Activated CD4-positive, alpha-beta T cell treated with anti-CD3 and anti-CD28 coated beads, Interleukin-2, amount 50 U/mL, for 24 hours (primary cell): ENCODE data around the gene ARHGAP23.

Experiments
- DNase-seq, 2 donors: peaks; one replicate each; pipeline ENCODE4 v3.0.0-alpha.2; 2020; ENCODE audit warnings: low read depth in 1 of 2, low spot score in 1 of 2

The ARHGAP23 gene

DNA sequence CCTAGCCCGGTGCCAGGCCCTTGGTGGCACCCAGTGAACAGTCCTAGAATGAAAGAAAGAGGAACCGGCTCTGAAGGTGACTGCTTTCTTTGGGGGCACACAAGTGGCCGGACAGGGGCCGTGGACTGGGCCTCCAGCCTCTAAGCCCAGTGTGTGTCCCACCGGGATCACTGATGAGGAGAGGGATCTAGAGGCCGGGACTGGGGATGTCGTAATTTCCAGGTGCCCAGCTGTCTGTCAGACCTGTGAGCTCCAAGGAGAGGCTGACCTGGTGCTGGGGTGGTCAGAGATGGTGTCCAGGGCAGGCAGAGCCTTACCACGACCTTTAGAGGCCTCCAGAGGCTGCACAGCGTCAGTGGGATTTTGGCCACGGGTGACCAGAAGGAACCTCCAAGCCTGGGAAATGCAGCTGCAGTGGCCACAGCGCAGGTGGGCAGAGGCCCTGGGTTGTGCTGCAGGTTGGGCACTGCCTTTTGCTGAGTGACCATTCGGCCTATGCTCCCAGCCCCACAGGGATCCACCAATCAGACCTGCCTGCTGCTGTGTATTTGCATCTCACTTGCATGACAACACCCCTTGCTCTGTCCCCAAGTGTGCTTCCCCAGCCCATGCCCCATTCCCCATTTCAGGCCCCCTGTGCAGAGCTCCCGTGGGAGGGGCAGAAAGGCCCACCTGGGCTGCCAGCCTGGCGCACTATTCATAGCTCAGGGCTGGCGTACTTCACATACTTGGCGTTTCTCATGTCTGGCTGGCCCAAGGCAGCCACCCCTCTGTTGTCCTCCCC, 12.5 kb downstream of the ARHGAP23 start:
- no peak for DNase-seq

DNA sequence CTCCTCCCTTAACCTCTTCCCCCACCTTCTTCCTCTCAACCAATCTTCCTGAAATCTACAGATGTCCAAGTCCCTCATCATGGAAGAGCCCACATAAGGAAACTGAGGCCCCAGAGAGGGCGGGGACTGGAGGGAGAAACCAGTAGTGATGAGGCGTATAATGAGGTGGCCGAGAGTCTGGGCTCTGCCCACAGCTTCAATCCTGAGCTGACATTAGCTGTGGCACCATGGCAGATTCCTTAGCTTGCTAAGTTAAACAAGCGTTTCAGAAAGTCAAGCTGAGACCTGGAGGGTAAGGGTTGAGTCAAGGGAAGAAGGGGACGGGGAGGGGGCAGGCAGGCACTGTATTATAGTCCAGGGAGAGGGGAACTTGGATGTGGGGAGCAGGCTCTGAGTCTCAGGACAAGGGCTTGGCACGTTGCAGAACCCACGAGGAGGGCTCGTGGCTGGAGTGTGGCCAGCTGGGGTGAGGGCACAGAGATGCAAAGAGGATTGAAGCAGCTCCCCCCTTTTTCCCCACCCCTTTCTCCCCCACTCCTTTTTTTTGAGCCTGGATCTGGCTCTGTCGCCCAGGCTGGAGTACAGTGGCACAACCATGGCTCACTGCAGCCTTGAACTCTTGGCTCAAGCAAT, 13.3 kb downstream of the ARHGAP23 start:
- no peak for DNase-seq

DNA sequence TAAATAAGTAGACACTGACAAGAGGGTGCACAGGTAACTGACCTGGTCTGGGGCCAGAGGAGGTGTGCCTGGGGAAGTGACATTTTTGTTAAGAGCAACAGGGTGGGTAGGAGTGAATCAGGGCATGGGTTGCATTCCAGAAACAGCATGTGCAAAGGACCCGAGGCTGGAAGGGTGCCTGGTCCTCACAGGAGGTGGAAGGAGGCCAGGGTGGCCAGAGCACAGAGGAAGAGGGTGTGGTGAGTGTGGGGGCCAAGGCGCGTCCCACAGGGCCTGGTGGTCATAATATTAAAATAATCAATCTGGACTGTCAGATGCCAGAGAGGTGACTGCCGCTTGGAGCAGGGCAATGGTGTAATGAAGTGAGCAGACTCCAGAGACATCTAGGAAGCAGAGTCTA, 14.3 kb downstream of the ARHGAP23 start:
- DNase-seq = no peak

DNA sequence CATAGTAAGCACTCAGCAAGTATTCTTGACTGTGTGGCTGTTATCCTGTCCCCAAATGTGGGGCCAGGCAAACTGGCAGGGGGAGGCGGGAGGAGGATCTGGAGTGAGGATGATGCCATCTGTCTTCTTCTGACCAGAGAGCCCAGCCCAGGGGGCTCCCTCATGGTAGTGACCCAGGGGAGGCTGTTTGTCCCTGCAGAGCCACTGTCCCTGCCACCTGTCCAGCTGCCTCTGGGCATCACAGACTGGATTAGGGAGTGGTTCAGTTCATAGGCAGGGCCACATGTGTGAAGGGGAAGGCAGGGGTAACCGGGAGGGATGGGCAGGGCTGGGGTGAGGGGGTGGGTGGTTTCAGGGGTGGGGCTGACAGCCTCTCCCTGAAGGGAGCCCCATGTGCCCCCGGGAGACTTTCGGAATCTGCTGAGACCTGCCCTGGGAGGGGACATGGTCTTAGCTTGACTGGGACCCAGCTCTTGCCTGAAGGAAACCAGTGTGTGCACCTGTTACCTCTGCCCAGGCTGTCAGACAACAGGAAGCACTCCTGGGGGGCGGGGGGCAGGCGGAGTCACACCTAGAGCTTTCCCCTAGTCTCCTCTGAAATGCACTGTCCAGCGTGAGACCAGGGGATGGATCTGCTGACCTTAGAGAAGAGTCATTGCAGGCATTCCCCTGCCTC, 15.2 kb downstream of the ARHGAP23 start:
- DNase-seq = no peak

DNA sequence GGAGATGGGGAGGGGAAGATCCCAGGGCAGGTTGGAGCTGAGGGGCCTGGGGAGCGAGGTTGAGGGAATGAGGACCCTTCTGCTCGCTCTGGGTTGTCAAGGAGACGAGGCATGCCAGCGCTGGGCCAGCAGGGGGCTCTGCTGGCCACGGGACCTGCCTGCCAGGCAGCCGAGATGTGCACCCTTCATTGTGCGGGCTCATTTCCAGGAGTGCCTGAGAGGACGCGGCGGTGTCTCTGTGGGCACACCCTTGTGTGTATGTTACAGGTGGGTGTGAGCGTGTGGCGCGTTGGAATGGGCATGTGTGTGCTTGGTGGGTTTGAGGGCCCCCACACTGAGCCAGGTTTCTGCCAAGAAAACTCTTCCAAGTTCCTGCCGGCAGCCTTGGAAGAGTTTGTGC, 15.9 kb downstream of the ARHGAP23 start:
- DNase-seq = peak; percentile 20 to 37

DNA sequence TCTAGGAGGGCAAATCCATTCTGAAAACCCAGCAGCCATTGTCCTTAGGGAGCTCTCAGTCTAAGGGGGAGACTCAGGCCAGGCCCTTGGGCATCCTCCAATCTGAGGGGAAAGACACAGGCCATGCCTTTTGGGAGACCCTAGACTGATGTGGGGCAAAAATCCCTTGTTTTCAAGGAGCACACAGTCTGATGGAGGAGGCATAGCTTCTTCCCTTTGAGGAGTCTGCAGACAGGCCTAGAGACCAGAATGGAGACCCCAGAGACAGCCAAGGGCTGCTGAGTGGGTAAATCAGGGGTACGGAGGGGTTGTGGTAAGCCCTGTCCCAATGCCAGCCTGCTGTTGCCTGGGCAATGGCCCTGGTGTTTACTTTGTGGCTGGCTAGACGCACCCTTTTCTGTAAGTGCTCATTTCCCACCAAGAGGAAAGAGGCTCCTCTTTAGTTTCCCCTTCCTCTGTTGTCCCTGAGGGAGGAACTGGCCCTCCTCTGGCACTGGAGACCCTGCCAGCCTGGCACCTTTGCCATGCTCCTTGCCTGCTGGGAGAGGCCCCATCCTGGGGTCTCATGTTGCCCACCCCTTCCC, 19.3 kb downstream of the ARHGAP23 start:
- DNase-seq = no peak

DNA sequence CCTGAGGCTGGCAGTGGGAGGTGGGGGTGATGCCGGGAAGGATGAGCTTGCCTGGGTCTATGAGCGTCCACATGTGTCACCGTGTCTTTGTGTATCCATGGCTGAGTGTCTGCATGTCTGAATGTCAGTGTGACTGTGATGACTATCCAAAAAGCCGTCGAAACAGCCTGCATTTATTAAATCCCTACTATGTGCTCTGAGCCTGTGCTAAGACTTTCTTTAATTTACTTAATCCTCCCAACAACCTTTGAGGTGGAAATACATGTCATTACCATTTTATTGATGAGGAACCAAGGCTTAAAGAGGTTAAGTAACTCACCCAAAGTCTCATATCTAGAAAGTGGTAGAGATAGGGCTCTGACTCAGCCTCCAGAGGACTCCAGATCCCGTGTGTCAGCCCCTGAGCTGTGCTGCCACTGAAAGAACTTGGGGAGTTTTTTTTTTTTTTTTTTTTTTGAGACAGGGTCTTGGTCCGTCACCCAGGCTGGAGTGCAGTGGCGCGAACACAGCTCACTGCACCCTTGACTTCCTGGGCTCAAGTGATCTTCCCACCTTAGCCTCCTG, 20.0 kb downstream of the ARHGAP23 start:
- no peak for DNase-seq

DNA sequence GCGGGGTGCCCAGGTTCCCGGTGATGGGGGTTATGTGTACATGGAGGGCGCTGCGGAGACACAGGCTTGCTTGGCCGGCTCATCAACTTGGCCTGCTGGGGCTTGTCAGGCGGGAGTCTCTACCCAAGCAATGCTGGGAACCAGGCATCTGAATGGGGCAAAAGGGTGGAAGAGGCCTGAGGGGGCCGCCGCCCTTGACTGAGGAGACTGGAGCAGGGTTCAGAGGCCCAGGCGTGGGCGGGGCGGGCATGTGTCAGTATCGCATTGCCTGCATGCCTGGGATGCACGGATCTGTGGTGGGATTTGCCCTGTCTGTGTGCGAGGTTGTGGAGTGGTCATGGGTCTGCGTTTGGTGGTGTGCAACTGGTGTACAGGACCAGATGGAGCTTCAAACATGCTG, 21.1 kb downstream of the ARHGAP23 start:
- DNase-seq = no peak

DNA sequence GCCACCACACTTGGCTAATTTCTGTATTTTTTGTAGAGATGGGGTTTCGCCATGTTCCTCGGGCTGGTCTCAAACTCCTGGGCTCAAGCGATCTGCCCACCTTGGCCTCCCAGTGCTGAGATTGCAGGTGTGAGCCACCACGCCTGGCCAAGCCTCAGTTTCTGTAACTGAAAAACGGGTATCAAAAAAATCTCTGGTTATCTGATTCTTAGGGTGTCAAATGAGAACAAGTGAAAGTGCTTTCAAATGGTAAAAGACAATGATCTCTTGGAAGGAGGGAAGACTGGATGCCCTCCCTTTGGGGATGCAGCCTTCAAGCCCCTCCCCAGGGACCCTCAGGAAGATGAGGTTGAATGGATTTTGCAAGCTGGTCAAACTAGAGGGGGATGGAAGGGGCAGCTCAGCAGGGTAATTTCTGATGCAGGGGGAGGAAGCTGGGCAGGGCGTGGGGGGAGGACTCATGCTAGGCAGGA, 22.3 kb downstream of the ARHGAP23 start:
- no peak for DNase-seq

DNA sequence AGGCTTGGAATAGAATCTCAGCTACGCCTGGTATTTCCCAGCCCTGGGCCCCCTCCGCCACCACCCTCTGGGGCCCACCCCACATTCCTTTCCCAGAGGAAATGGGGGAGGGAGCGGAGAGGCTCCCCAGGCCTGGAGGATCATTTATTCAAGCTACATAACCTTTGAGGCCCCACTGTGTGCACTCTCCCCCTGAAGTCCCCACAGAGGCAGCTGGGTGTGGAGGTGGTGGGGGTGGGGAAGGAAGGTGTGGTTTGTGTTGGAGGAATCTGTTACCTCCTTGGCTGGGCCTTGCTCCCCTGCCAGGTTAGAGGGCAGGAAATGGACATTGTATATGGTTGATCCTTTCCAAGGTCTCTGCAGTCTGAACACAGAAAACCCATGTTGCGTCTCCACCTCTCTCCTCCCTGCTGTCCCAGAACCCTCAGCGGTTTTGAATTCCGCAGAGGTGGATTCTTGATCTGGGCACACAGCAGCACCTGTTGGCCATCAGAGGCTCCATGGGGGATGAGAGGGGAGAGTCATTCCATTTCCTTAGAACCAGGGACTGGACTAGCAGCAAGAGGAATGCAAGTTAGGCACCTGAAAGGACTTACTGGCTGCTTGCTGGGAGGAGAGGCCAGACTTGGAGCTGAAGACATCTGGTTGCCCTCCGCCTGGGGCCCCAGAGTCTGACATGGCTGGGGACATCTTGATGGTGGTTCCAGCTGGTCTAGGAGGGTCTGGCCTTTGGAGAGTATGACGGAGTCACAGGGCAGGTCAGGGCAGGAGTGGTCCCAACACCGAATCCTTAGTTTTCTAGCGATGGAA, 23.0 kb downstream of the ARHGAP23 start:
- no peak for DNase-seq

DNA sequence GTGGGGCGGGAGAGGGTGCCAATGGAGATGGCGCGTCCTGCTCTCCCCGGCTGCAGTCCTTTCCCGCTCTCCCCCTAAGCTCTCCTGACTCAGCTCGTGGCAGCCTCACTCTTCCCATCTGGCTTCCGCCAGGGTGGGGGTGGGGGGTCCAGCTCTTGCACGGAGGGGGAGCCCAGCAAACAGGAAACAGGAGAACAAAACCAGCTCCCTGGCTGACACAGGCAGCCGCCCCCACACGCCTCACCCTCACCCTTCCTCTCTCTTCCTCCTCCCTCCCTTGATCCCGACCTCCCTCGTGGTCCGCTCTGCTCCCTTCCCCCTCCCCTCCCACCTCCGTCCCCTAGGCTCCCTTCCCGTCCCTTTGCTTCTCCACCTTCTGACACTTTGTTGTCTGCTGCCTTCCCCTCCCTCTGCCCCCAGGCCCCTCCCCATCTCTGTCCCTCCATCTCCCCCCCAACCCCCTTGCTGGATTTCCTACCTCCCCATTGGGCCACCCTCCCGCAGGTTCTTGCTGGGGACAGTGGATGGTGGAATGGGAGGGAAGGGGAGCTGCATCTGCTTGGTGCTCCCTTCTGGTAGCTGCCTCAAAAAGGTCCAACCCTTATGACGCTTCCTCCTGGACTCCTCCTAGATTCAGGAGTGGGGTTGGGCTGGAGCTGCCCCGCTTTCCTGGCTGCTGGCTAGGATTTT, 23.7 kb downstream of the ARHGAP23 start:
- DNase-seq = no peak

DNA sequence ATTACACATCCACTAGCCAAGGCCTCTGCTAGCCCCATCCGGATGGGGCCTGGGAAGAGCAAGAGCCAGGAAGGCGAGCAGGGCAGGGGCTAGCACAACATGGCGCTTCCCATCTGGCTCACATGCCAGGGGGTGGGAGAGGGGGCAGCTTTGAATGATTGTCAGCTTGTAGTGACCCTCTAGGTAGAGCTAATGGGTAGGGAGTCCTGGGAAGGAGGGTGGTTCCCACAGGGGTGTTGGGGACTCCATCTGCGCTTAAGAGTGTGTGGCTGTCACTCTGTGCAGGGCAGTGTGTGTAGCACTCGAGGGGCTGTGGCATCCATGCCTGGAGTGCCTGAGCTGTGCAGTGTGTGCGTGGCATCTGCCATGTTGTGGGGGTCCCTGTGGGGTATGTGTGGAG, 24.5 kb downstream of the ARHGAP23 start:
- DNase-seq = no peak

DNA sequence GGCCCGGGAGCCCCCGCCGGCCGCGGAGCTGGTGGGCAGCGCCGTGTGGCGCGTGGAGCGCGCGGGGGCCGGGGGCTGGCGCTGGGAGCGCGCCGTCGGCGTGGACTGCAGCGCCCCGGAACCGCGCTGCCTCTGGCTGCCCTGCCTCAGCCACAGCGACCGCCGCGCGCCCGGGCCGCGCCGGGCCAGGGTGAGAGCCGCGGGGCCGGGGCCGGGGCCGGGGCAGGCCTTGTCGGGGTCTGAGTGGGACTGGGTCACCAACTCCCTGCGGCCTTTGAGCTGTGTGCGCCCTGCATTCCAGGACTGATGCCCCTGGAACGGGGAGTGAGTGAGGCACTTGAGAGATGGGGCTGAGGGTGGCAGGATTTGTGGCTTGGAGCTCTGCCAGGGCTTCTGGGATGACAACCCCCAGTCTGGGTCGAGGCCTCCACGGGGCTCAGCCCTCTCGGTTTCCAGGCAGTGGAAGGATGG, 25.7 kb downstream of the ARHGAP23 start:
- DNase-seq = no peak

DNA sequence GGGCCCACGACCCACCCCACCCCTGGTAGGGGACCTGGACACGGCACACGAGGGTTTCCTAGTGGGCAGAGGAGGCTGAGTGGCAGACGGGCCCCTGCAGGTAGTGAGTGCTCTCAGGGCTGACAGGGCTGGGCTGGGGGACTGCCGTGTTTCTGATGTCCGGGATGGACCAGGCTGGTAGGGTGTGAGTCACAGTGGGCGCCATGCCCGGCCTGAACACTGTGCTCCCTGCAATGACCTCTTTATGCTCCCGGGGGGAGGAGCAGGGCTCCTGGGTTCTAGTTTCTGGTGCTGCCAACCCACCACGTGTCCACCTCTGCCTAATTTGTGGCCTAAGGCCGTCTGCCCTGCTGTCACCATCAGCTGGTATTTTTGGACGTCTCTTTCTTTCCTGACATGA, 26.3 kb downstream of the ARHGAP23 start:
- DNase-seq = no peak

DNA sequence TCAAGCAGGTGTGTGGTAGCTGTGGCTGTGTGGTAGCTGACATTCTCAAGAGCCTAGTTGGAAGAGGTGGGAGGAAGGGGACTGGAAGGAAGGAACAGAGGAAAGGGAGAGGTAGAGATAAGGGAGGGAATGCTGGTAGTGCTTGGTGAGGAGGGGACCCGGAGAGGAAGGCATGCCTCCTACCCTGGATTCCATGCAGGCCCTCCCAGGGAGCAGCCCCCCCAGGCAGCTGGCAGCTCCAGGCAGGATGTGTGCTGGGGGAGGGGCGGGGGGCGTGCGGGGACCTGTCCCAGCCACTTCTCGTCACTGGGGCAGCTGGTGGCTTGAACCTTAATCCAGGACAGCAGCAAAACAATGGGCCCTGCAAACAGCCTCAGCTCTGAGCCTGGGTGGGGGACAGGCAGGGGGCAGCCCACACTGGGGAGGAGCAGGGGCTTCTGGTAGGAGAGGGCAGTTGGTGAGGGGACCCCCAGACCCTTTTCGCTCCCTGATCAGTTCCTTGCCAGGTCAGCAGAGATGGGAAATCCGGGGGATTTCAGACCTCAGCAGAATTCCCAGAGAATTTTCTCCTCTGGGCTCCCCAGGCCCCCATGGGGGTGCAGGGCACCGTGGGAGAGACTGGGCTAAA, 27.1 kb downstream of the ARHGAP23 start:
- DNase-seq = no peak

DNA sequence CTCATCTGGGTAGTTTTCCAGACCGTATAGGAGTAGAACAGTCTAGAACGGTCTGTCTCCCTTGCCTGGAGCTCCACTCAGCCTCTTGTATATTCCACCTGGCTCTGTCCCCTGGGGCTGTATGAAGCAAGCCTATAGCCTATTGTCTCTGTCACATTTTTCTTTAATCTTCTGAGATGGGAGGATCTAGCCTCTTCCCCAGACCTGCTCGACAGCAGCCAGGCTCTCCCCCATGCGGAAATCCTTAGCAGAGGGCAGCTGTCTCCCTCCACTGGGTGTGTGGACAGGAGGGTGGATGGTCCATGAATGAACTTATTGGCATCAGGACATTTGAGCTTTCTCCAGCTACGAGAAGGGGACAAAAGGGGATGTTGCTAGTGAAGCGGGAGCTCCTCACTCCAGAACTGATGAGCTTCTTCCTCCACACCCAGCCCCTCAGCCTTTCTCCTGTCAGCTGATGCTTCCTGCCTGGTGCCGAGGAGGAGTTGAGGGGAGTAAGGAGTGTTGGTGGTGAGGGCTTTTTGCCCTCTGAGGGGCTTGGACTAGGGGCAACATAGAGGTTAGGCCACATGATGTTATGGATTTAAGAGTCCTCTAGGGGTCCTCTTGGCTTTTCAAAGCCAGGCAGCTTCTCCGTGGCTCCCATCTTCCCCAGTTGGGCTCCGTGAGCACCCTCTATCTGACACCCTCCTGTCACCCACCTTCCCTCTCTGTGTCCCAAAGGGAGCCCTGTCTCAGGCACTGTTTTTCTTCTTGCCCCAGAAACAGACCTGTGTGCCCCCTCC, 28.0 kb downstream of the ARHGAP23 start:
- no peak for DNase-seq

DNA sequence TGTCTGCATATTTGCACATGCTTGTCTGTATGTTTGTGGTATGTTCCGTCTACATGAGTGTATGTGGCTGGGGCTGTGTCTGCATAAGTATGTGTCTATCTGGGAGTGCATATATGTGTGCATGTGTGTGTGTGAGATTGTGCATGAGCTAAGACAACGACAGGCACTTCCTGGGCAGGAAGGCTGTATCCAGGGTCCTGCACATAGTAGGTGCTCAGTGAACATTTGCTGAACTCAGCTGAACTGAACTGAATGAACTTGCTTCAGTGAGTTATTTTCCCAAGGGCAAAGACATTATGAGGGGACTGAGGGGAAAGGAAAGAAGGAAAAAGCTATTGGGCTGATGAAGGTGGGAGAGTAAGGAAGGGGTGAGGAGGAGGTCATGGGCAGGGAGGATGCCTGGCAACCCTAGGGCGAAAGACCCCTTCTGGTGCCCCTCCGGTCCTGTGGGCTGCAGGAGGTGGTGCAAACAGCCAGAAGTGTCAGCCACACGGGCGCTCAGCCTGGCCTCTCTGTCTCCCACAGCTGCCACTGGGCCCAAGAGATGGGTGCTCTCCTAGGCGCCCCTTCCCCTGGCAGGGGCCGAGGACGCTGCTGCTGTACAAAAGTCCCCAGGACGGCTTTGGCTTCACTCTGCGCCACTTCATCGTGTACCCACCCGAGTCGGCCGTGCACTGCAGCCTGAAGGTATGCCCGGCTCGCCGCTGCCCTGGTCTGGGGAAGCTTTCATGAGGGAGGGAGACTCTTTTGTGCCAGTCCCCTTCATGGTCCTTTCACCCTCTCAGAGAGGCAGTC, 29.5 kb downstream of the ARHGAP23 start:
- DNase-seq = no peak

DNA sequence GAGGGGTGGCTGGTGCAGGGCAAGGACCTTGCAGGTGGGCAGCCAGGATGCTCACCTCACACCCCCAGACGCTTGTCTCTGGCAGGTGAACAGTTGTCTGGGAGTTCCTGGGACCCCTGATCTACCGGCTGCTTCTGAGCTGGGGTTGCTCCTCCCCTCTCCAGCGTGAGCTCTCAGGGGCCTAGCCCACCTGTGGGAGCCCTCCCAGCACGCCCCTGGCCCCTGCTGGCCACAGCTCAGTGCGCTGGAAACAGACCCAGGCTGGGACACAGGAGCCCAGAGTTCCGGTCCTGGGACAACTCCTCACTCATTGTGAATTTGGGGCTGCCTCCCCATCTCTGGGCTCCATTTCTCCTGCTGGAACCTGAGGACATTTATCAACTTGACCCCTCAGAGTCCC, 30.3 kb downstream of the ARHGAP23 start:
- DNase-seq = no peak
